Endothelial cell of umbilical vein (primary cell): Measurements from ENCODE around the gene GNAL. TPM values are rescaled to one million over a fixed set of nuclear protein-coding genes. Genes with fewer than 3 reads are reported as not detected.

Experiments
- BruUV-seq: library from RNA; stranded (reverse); fragments of 400-500 nt; replicated peaks from 2 replicates; lab custom pipeline; 2021; lab: Mats Ljungman, UMichigan
- CTCF ChIA-PET: fragments of 300-600, 350-600 bp; sonication (Branson Sonifier 250); formaldehyde crosslinking; loops from one replicate; lab custom pipeline; 2021; ENCODE audit warnings: antibody characterized with exemption, inconsistent platforms; lab: Charles Lee
- POLR2A ChIA-PET: fragments of 300-600, 350-600 bp; sonication (Branson Sonifier 250); formaldehyde crosslinking; loops from one replicate; lab custom pipeline; 2021; ENCODE audit warnings: antibody characterized with exemption, inconsistent platforms; lab: Charles Lee
- DNase-seq: peaks from one replicate; pipeline ENCODE4 v3.0.0-alpha.2; 2011; ENCODE audit warnings: low read depth, low spot score
- FAIRE-seq: peaks from 2 replicates; lab custom pipeline; 2011; peaks lifted over from hg19 to GRCh38; lab: Jason Lieb, UNC
- H2AFZ ChIP-seq: 2 replicates; pipeline ENCODE4 v1.6.0; 2012; ENCODE audit warnings: low read depth, low read length, control low read depth, inconsistent platforms
- H3K27ac ChIP-seq: 2 replicates; pipeline ENCODE4 v1.5.1; 2011; ENCODE audit warnings: low read depth, mild to moderate bottlenecking, control low read depth, low read length, moderate library complexity; ENCODE audit not compliant: insufficient read depth
- H3K27me3 ChIP-seq, 2 experiments: 2 replicates each; pipeline versions ENCODE4 v1.6.0 to v1.6.1; 2011; ENCODE audit warnings: low read length in 2 of 2, mixed read lengths in 1 of 2; ENCODE audit not compliant: control insufficient read depth in 2 of 2, insufficient read depth in 2 of 2
- H3K36me3 ChIP-seq, 2 experiments: 2 replicates in 1 of 2; 3 replicates in 1 of 2; pipeline ENCODE4 v1.5.1; 2011; ENCODE audit warnings: low read length in 2 of 2, mild to moderate bottlenecking in 1 of 2, moderate library complexity in 1 of 2; ENCODE audit not compliant: control insufficient read depth in 2 of 2, insufficient read depth in 2 of 2; ENCODE audit errors: extremely low read depth in 1 of 2
- H3K4me1 ChIP-seq: 3 replicates; pipeline ENCODE4 v1.5.1; 2011; ENCODE audit warnings: mild to moderate bottlenecking, low read length; ENCODE audit not compliant: control insufficient read depth, insufficient read depth; ENCODE audit errors: extremely low read depth
- H3K4me2 ChIP-seq: 2 replicates; pipeline ENCODE4 v1.6.1; 2011; ENCODE audit warnings: low read length, control low read depth, mixed read lengths; ENCODE audit not compliant: insufficient read depth
- H3K4me3 ChIP-seq, 3 experiments: fragments of 200-600 bp in 1 of 3; sonication (generic), shearing (Covaris generic) in 1 of 3; replicated peaks in 1 of 3; 2 replicates each; pipeline ENCODE4 v1.5.1; 2011 to 2016; ENCODE audit warnings: control low read depth in 3 of 3, low read length in 3 of 3, mild to moderate bottlenecking in 2 of 3, inconsistent platforms in 1 of 3, low read depth in 1 of 3, moderate library complexity in 1 of 3; ENCODE audit not compliant: insufficient read depth in 1 of 3
- H3K79me2 ChIP-seq: 2 replicates; pipeline ENCODE4 v1.6.0; 2012; ENCODE audit warnings: low read length, inconsistent platforms; ENCODE audit not compliant: control insufficient read depth, insufficient read depth
- H3K9ac ChIP-seq: replicated peaks from 2 replicates; pipeline ENCODE3; 2011; ENCODE audit warnings: low read length, control low read depth; ENCODE audit not compliant: insufficient read depth; ENCODE audit errors: extremely low read depth
- H3K9me1 ChIP-seq: replicated peaks from 3 replicates; pipeline ENCODE4 v1.6.0; 2011; ENCODE audit warnings: mild to moderate bottlenecking, low read length; ENCODE audit not compliant: control insufficient read depth, insufficient read depth; ENCODE audit errors: extremely low read depth
- H3K9me3 ChIP-seq: replicated peaks from 2 replicates; pipeline ENCODE4 v1.5.1; 2012; ENCODE audit warnings: low read length, inconsistent platforms; ENCODE audit not compliant: control insufficient read depth, insufficient read depth
- H4K20me1 ChIP-seq: replicated peaks from 2 replicates; pipeline ENCODE3; 2011; ENCODE audit warnings: mild to moderate bottlenecking, low read length; ENCODE audit not compliant: control insufficient read depth, insufficient read depth; ENCODE audit errors: extremely low read depth
- CTCF ChIP-seq, 2 donors: IDR thresholded peaks; 1 replicate in 1 of 2; 2 replicates in 1 of 2; pipeline ENCODE4 v1.5.1; 2011; ENCODE audit warnings: low read length in 2 of 2, mild to moderate bottlenecking in 2 of 2, moderate library complexity in 2 of 2, control low read depth in 1 of 2, inconsistent platforms in 1 of 2, low read depth in 1 of 2; ENCODE audit not compliant: insufficient read depth in 1 of 2; ENCODE audit errors: extremely low read depth in 1 of 2
- EZH2 ChIP-seq: IDR thresholded peaks from 2 replicates; pipeline ENCODE4 v1.6.1; 2012; ENCODE audit warnings: borderline replicate concordance, low read depth, mild to moderate bottlenecking, moderate library complexity, low read length, inconsistent platforms; ENCODE audit not compliant: severe bottlenecking
- FOS ChIP-seq: IDR thresholded peaks from 2 replicates; pipeline ENCODE4 v1.6.1; 2011; ENCODE audit warnings: mild to moderate bottlenecking, low read length, moderate library complexity, borderline replicate concordance; ENCODE audit not compliant: insufficient read depth
- GATA2 ChIP-seq: IDR thresholded peaks from 2 replicates; pipeline ENCODE4 v1.7.0; 2011; ENCODE audit warnings: low read depth, mild to moderate bottlenecking, moderate library complexity, mixed read lengths, low read length; ENCODE audit not compliant: insufficient read length, insufficient read depth
- JUN ChIP-seq: IDR thresholded peaks from 2 replicates; pipeline ENCODE4 v1.6.1; 2011; ENCODE audit warnings: borderline replicate concordance, low read depth; ENCODE audit not compliant: insufficient read length, insufficient read depth
- MAX ChIP-seq: IDR thresholded peaks from 2 replicates; pipeline ENCODE4 v1.6.1; 2011; ENCODE audit not compliant: insufficient read depth, insufficient read length
- MYC ChIP-seq: IDR thresholded peaks from one replicate; pipeline ENCODE4 v1.6.1; 2011; ENCODE audit warnings: mild to moderate bottlenecking, low read depth, low read length
- POLR2A ChIP-seq: IDR thresholded peaks from 2 replicates; pipeline ENCODE4 v1.6.1; 2012; ENCODE audit warnings: low read depth, mild to moderate bottlenecking, control low read depth, low read length
- POLR2AphosphoS5 ChIP-seq: IDR thresholded peaks from 2 replicates; pipeline ENCODE4 v1.6.1; 2012; ENCODE audit warnings: low read depth, mild to moderate bottlenecking, control low read depth, low read length, moderate library complexity; ENCODE audit not compliant: insufficient read depth
- dilution Hi-C: fragments of 300-500 bp; cut with MboI; formaldehyde crosslinking; loops from one replicate; pipeline ENCODE4 v1.15.0; 2019; ENCODE audit warnings: low sequenced_read_pairs; ENCODE audit not compliant: extremely low pct_ligation_motif_present
- intact Hi-C: fragments of 100-400 bp; cut with micrococcal nuclease; formaldehyde crosslinking; loops from one replicate; pipeline ENCODE4 v1.10.0; 2022
- polyA plus RNA-seq, 4 experiments: library from polyadenylated mRNA; depleted of rRNA in 3 of 4; stranded (reverse) in 3 of 4; unstranded in 1 of 4; fragments of >200 nt; gene quantifications; 2 replicates each; pipeline versions ENCODE4 v1.2.1 to v1.2.3, GENCODE V29; 2011 to 2012; ENCODE audit warnings: missing spikeins in 1 of 4
- total RNA-seq: library from RNA; stranded (reverse); gene quantifications from 2 replicates; pipeline ENCODE4 v1.2.3, GENCODE V29; 2021

Gene GNAL
- total and polyA plus RNA-seq, 2 donors (not counting 3 experiments of a cell fraction or from before 2014, with no cell fraction given) = 0.07 to 0.73 TPM

GRCh38 chr18:11839556-11839955, 150.5 kb downstream of the GNAL start:
- Histone ChIP-seq H3K79me2 (no peaks in the 10 kb centered on the region), H3K4me2 (no peak overlapping the region), H3K27me3 (no peaks in the 10 kb centered on the region), H3K9ac (no peak overlapping the region), H3K4me1 (no peaks in the 10 kb centered on the region), H3K4me3 (no peak overlapping the region), H3K36me3 (no peaks in the 10 kb centered on the region), H3K9me1 (no peaks in the 10 kb centered on the region), H3K27ac (no peak overlapping the region), H4K20me1 (no peaks in the 10 kb centered on the region), H3K9me3 (no peaks in the 10 kb centered on the region), H2AFZ (no peak overlapping the region)
- POLR2A ChIA-PET = no interaction called here
- no peak for TF ChIP-seq GATA2
- no peak for TF ChIP-seq POLR2A
- no peak for TF ChIP-seq MYC
- TF ChIP-seq FOS = no peak
- no peak for TF ChIP-seq CTCF (IDR thresholded peaks at IDR 0.05; ENCODE audit: extremely low read depth in 1 of 2, insufficient read depth in 1 of 2, low read depth in 1 of 2, low read length in 2 of 2)
- no peak for TF ChIP-seq POLR2AphosphoS5
- TF ChIP-seq MAX = no peak
- TF ChIP-seq JUN = no peak
- TF ChIP-seq EZH2 = no peak
- DNase-seq = no peak
- FAIRE-seq = no peak
- CTCF ChIA-PET = interaction anchor here (0.8 to 1.4 kb wide), 5 partner anchors 11 to 156 kb away, joined by 3 to 5 read pairs (median 3); no protein-coding TSS in a partner anchor
- intact Hi-C loops (no loop called here), dilution Hi-C loops (no loop called here)
- no TSS peak for BruUV-seq
